Liver (tissue), 9 donors: ENCODE measurements around the gene UCP2. TPM values are rescaled to one million over a fixed set of nuclear protein-coding genes. Genes with fewer than 3 reads are reported as not detected.
A peak's percentile ranks its signal among the peaks of the same experiment; 100 is the strongest.

Source experiments
- DNase-seq: peaks from one replicate; pipeline ENCODE4 v3.0.0-alpha.2; 2017; ENCODE audit warnings: low spot score
- H3K27ac ChIP-seq, 2 donors: one replicate each; pipeline ENCODE4 v1.7.0; 2013; ENCODE audit warnings: inconsistent platforms in 2 of 2, low read length in 2 of 2, control low read depth in 1 of 2, low read depth in 1 of 2, mild to moderate bottlenecking in 1 of 2
- H3K27me3 ChIP-seq, 4 donors: one replicate each; pipeline versions ENCODE4 v1.6.1 to v1.7.0; 2013; ENCODE audit warnings: low read length in 3 of 4, inconsistent platforms in 1 of 4, mild to moderate bottlenecking in 1 of 4, moderate library complexity in 1 of 4; ENCODE audit not compliant: control insufficient read depth in 4 of 4, insufficient read depth in 4 of 4
- H3K36me3 ChIP-seq, 4 donors: one replicate each; pipeline versions ENCODE4 v1.6.1 to v1.7.0; 2013; ENCODE audit warnings: low read length in 3 of 4, mild to moderate bottlenecking in 3 of 4, low read depth in 1 of 4, moderate library complexity in 1 of 4; ENCODE audit not compliant: control insufficient read depth in 4 of 4, insufficient read depth in 3 of 4
- H3K4me1 ChIP-seq, 4 donors: one replicate each; pipeline versions ENCODE4 v1.6.1 to v1.7.0; 2013; ENCODE audit warnings: low read length in 3 of 4, mild to moderate bottlenecking in 3 of 4, moderate library complexity in 1 of 4; ENCODE audit not compliant: control insufficient read depth in 4 of 4, insufficient read depth in 4 of 4
- H3K4me3 ChIP-seq, 3 donors: one replicate each; pipeline versions ENCODE4 v1.6.1 to v1.7.0; 2013; ENCODE audit warnings: low read length in 3 of 3, control low read depth in 1 of 3, low read depth in 1 of 3, mild to moderate bottlenecking in 1 of 3
- H3K9ac ChIP-seq, 2 donors: one replicate each; pipeline ENCODE4 v1.7.0; 2013; ENCODE audit warnings: low read length in 2 of 2, mild to moderate bottlenecking in 2 of 2, moderate library complexity in 2 of 2, control low read depth in 1 of 2, low read depth in 1 of 2
- H3K9me3 ChIP-seq, 4 donors: one replicate each; pipeline versions ENCODE4 v1.6.1 to v1.7.0; 2013; ENCODE audit warnings: low read length in 3 of 4; ENCODE audit not compliant: control insufficient read depth in 4 of 4
- EGR1 ChIP-seq, 2 donors: IDR thresholded peaks; 2 replicates each; pipeline ENCODE4 v1.6.1; 2016 to 2018; ENCODE audit warnings: antibody characterized with exemption in 2 of 2, low read depth in 2 of 2
- FOXA1 ChIP-seq: IDR thresholded peaks from 2 replicates; pipeline ENCODE4 v1.6.1; 2016; ENCODE audit warnings: antibody characterized with exemption
- FOXA2 ChIP-seq: IDR thresholded peaks from 2 replicates; pipeline ENCODE4 v1.6.1; 2016; ENCODE audit warnings: antibody characterized with exemption
- GABPA ChIP-seq, 2 donors: IDR thresholded peaks in 1 of 2; conservative IDR thresholded peaks in 1 of 2; 2 replicates each; pipeline ENCODE4 v1.6.1; 2016; ENCODE audit warnings: antibody characterized with exemption in 2 of 2, mild to moderate bottlenecking in 1 of 2, moderate library complexity in 1 of 2
- HNF4A ChIP-seq, 2 donors: conservative IDR thresholded peaks; 2 replicates each; pipeline ENCODE4 v1.6.1; 2016; ENCODE audit warnings: antibody characterized with exemption in 2 of 2, mild to moderate bottlenecking in 2 of 2
- HNF4G ChIP-seq: IDR thresholded peaks from 2 replicates; pipeline ENCODE4 v1.6.1; 2016; ENCODE audit warnings: antibody characterized with exemption
- JUND ChIP-seq, 2 donors: IDR thresholded peaks; 2 replicates each; pipeline ENCODE4 v1.6.1; 2016; ENCODE audit warnings: antibody characterized with exemption in 2 of 2
- NR2F2 ChIP-seq: IDR thresholded peaks from 2 replicates; pipeline ENCODE4 v1.6.1; 2016; ENCODE audit warnings: antibody characterized with exemption
- RXRA ChIP-seq, 2 donors: IDR thresholded peaks; 2 replicates each; pipeline ENCODE4 v1.6.1; 2017 to 2018; ENCODE audit warnings: antibody characterized with exemption in 2 of 2, mild to moderate bottlenecking in 1 of 2
- SP1 ChIP-seq: IDR thresholded peaks from 2 replicates; pipeline ENCODE4 v1.6.1; 2018; ENCODE audit warnings: antibody characterized with exemption, mild to moderate bottlenecking
- YY1 ChIP-seq: IDR thresholded peaks from 2 replicates; pipeline ENCODE4 v1.6.1; 2016; ENCODE audit warnings: antibody characterized with exemption, mild to moderate bottlenecking
- ZBTB33 ChIP-seq: IDR thresholded peaks from 2 replicates; pipeline ENCODE4 v1.6.1; 2016; ENCODE audit warnings: antibody characterized with exemption
- WGBS: extraction: QIAGEN DNeasy Blood & Tissue Kit; methylation state at CpG from one replicate; pipeline ENCODE4 v1.1.7; 2013; 5-methylcytosine and 5-hydroxymethylcytosine counted together
- polyA plus RNA-seq, 2 donors: library from polyadenylated mRNA; stranded (reverse) in 1 of 2; unstranded in 1 of 2; fragments of 200-250 nt in 1 of 2; fragments of >200 nt in 1 of 2; fragmentation: Nextera tagmentation in 1 of 2; extraction: Ambion mirVana in 1 of 2; gene quantifications; one replicate each; pipeline versions ENCODE4 v1.2.1 to v1.2.3, GENCODE V29; 2013 to 2015
- total RNA-seq, 2 donors: library from RNA; depleted of rRNA; stranded (reverse); fragments of >200 nt; gene quantifications; one replicate each; pipeline ENCODE4 v1.2.3, GENCODE V29; 2014
- TF ChIP-seq, protein P1 (sequence below): fragments of 150-350 bp; IDR thresholded peaks from 2 replicates; pipeline ENCODE4 v1.5.1; 2017; ENCODE audit warnings: improper control_type of control experiment, low read depth, low read length; ENCODE audit not compliant: missing input control
- TF ChIP-seq, protein P2 (sequence below): IDR thresholded peaks from 2 replicates; pipeline ENCODE4 v1.6.1; 2016; ENCODE audit warnings: antibody characterized with exemption
- donor health status: healthy.
- donor health status: healthy.
- donor health status: healthy.
- donor health status: healthy.
- donor health status: healthy.

The UCP2 gene
- total and polyA plus RNA-seq, 4 donors: 10.4 to 137 (median 13.6) TPM

DNA sequence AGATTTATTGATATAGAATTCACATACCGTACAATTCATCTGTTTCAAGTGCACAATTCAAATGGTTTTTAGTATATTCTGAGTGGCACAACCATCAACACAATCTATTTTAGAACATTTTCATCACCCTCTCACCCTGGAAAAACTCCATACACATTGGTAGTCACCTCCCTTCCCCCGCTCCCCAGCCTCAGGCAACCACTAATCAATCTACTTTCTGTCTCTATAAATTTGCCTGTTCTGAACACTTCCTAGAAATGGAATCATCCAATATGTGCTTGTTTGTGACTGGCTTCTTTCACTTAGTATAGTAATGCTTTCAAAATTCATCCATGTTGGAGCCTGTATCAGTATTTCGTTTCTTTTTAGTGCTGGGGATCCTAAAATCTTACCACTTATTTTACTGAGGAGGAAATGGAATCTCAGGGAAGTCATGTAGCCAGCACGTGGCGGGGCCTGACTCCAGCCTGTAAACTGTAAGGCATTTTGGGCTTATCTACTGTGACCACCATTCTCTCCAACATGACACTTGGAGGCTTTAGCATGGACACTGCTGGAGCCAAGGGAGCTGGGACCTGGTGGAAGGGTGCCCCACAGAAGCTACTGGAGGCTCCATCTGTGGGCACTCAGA, 27.1 kb upstream of the UCP2 start:
- no peaks in the 10 kb centered on the region for H3K36me3 ChIP-seq
- no peak for TF ChIP-seq HNF4A (conservative IDR thresholded peaks at IDR 0.05)
- TF ChIP-seq, protein P1, sequence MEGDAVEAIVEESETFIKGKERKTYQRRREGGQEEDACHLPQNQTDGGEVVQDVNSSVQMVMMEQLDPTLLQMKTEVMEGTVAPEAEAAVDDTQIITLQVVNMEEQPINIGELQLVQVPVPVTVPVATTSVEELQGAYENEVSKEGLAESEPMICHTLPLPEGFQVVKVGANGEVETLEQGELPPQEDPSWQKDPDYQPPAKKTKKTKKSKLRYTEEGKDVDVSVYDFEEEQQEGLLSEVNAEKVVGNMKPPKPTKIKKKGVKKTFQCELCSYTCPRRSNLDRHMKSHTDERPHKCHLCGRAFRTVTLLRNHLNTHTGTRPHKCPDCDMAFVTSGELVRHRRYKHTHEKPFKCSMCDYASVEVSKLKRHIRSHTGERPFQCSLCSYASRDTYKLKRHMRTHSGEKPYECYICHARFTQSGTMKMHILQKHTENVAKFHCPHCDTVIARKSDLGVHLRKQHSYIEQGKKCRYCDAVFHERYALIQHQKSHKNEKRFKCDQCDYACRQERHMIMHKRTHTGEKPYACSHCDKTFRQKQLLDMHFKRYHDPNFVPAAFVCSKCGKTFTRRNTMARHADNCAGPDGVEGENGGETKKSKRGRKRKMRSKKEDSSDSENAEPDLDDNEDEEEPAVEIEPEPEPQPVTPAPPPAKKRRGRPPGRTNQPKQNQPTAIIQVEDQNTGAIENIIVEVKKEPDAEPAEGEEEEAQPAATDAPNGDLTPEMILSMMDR: no peak
- H3K4me3 ChIP-seq: no peak overlapping the region
- no peaks in the 10 kb centered on the region for H3K27me3 ChIP-seq
- DNase-seq: no peak
- H3K27ac ChIP-seq: no peak overlapping the region
- H3K4me1 ChIP-seq: peaks cover 0 to 5% (median 3%) of the 10 kb centered on the region in 4 donors
- H3K9me3 ChIP-seq: no peaks in the 10 kb centered on the region
- H3K9ac ChIP-seq: no peak overlapping the region
- WGBS: 95% methylated on average over 5 of the region's 5 CpGs

- Histone ChIP-seq H3K9me3 (no peaks in the 10 kb centered on the region), H3K9ac (no peak overlapping the region), H3K4me1 (peaks cover 0 to 5% (median 3%) of the 10 kb centered on the region in 4 donors), H3K36me3 (no peaks in the 10 kb centered on the region), H3K27me3 (no peaks in the 10 kb centered on the region), H3K27ac (no peak overlapping the region), H3K4me3 (no peak overlapping the region)
- TF ChIP-seq HNF4A (conservative IDR thresholded peaks at IDR 0.05) (peak in 1 of 2 donors; percentile 16), HNF4G (no peak), RXRA (IDR thresholded peaks at IDR 0.05) (no peak), JUND (IDR thresholded peaks at IDR 0.05) (no peak)
- WGBS: 83% methylated on average over 3 of the region's 3 CpGs
- no peak for DNase-seq
Observed at GRCh38 chr11:74009230-74009547, 26.5 kb upstream of the UCP2 start.

- TF ChIP-seq FOXA1: no peak
- no peak for TF ChIP-seq EGR1 (IDR thresholded peaks at IDR 0.05; ENCODE audit: low read depth in 2 of 2)
- no peak for TF ChIP-seq GABPA (IDR thresholded peaks at IDR 0.05 in 1 of 2, conservative IDR thresholded peaks at IDR 0.05 in 1 of 2)
- TF ChIP-seq NR2F2: no peak
- TF ChIP-seq HNF4A (conservative IDR thresholded peaks at IDR 0.05): no peak
- no peak for TF ChIP-seq YY1
- TF ChIP-seq, protein P2, sequence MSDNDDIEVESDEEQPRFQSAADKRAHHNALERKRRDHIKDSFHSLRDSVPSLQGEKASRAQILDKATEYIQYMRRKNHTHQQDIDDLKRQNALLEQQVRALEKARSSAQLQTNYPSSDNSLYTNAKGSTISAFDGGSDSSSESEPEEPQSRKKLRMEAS: no peak
- TF ChIP-seq RXRA (IDR thresholded peaks at IDR 0.05): no peak
- no peak for TF ChIP-seq ZBTB33
- no peak for TF ChIP-seq SP1
- TF ChIP-seq HNF4G: no peak
- no peak for TF ChIP-seq FOXA2
- Histone ChIP-seq H3K4me3 (no peak within 1 kb of the TSS), H3K4me1 (peaks cover 0 to 5% (median 3%) of the 10 kb centered on the region in 4 donors), H3K36me3 (no peaks in the 10 kb centered on the region), H3K9me3 (no peaks in the 10 kb centered on the region), H3K9ac (no peak within 1 kb of the TSS), H3K27me3 (no peaks in the 10 kb centered on the region), H3K27ac (no peak within 1 kb of the TSS)
- no peak for DNase-seq
- WGBS: 83% methylated on average over 9 of the region's 9 CpGs
Observed at GRCh38 chr11:74008373-74009229, 26.0 kb upstream of the UCP2 start, which contains the start of gene UCP3. UCP3 (minus strand) TSS chr11:74009085; CDS start chr11:74007042, 2,043 bp downstream.
